GM21367 (cell line): ENCODE measurements around the gene GADD45G.

ENCODE experiments used
- ATAC-seq: cut with Tn5 transposase; IDR thresholded peaks from one replicate; pipeline ENCODE4 v1.9.1; 2021; ENCODE audit not compliant: unreplicated experiment

The GADD45G gene, protein sequence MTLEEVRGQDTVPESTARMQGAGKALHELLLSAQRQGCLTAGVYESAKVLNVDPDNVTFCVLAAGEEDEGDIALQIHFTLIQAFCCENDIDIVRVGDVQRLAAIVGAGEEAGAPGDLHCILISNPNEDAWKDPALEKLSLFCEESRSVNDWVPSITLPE

DNA sequence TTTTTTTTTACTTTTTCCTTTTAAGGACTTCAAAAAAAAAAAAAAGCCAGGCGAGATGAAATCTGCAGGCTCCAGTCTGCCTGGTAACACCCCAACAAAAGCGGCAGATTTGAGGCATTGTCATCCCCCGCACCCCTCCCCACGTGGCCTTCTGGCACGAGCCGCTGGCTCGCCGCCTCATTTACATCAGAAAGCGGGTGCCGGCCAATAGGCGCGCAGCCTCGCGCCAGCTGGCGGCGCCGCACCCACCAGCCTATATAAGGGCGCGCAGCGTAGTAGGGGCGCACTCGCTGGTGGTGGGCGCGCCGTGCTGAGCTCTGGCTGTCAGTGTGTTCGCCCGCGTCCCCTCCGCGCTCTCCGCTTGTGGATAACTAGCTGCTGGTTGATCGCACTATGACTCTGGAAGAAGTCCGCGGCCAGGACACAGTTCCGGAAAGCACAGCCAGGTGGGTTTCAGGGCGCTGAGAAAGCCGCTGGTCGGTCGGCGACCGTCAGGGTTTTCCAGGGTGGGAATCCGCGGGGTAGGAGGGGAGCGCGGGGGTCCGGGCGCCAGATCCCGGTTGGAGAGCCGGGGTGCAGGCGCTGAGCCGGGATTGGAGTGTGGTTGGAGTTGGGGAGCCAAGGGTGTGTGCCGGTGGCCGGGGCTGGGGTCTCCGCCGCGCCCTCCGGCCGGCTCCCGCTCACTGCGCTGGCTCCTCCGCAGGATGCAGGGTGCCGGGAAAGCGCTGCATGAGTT lies at the start of gene GADD45G:
TSS of gene GADD45G (plus strand) at position 284 of the 736 bp plus-strand sequence. CDS start at position 394, 110 bp downstream.
- peak; percentile 41 for ATAC-seq

DNA sequence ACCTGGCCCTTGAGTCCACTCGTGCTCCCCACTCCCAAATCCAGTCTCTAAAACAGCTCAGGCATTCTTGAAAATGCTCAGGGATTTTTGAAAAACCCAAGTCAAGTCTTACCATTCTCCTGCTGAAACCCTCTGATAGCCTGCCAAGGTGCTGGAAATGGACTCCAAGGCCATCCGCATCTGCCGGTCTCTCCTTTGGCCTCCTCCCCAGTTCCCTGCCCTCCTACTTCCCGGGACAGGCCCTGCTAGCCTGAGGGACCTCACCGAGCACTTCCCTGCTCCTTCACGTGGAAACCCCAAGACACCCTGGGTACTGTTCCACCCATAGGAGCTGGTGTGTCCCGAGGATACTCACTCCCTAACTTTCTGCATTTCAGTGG lies 49.8 kb upstream of the GADD45G start:
- no peak for ATAC-seq

GRCh38 chr9:89555451-89556375 lies 49.1 kb upstream of the GADD45G start:
- ATAC-seq, result peak; percentile 34

- no peak for ATAC-seq
Observed at GRCh38 chr9:89558196-89558899, 46.5 kb upstream of the GADD45G start.

DNA sequence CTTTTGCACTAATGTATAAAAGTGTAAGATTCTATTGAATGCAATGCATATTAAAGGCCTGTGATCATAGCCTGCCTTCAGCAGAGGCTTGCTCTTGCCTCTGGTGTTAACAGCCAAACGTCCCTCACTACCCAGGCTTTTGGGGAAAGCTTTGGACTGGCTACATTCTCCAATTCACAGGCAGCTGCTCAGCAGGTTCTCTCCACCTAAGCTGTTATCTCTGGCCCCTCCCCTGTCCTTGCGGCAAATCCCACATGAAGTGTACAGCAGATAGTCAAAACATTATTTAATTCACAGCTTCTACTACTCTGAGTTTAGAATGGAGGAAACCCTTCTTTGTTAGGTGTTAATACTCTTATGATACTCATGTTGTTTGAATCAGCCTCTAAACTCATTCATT lies 45.9 kb upstream of the GADD45G start:
- no peak for ATAC-seq

GRCh38 chr9:89562186-89562814 lies 42.5 kb upstream of the GADD45G start:
- ATAC-seq, result no peak

GRCh38 chr9:89563571-89564345 lies 41.1 kb upstream of the GADD45G start:
- no peak for ATAC-seq

DNA sequence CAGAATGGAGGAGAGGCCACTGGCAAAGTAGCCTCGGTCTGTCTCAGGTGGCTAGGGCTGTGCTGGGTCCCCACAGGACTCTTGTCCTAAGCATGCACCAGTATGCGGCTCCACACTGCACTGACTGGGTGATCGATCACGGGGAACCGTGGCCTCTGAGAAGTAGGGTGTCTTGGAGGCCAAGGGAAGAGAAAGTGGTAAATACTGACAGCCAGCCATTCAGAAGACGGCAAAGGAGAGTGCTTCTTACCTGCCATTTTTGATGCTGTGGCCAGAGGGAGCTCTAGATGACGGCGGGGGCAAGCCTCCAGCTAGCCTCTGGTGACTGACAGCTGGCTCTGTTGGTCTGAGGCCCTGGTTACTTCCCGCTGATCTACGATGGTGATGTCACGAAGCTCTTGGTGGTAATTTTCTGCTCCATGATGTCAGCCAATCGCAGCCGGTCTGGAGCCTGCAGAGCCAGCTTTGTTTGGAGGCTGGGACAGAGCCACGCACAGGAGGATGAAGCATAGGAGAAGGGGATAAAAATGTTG lies 40.4 kb upstream of the GADD45G start:
- no peak for ATAC-seq

DNA sequence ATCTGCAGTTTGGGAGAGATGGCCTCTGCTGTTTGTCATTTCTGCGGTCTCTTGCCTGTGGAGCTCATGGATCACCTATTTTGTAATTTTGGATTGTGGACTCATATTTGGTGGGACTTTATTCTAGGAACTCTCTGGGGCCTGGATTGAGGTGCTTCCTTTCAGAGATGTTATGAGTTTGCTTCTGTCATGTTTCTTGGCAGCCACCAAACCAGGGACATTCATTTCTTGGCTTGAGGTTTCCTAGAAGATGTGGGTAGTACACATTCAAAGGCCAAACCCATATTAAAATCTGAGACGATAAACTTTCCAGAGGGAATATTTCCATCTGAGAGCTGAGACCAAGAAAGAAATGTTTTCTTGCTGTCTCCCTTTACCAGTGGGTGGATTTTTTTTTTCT lies 37.2 kb upstream of the GADD45G start:
- ATAC-seq, result no peak

DNA sequence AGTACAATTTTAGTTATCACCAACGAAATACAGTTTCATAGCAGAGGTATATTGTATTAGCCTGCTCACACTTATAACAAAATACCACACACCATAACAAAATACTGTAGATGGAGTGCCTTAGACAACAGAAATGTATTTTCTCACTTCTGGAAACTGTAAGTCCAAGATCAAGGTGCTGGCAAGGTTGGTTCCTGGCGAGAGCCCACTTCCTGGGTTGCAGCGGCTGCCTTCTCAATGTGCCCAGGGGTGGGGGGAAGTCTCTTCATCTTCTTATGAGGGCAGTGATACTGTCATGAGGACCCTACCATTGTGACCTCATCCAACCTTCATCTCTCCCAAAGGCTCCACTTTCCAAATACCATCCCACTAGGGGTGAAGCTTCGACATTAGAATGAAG lies 30.5 kb upstream of the GADD45G start:
- ATAC-seq, result no peak

GRCh38 chr9:89576404-89576839 lies 28.4 kb upstream of the GADD45G start:
- ATAC-seq, result no peak

DNA sequence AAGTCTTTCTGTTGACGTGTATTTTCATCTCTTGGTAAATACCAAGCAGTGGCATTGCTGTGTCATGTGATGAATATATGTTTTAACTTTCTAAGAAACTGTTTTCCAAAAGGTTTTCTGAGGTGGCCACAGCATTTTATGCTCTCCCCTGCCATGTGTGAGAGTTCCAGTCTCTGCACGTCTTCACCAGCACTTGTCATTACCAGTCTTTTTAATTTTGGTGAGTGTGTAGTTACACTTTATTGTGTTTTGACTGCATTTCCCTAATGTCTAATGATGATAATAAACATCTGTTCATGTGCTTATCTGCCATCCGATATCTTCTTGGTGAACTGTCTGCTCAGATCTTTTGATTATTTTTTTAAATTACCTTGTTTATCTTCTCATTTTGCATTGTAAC lies 27.4 kb upstream of the GADD45G start:
- no peak for ATAC-seq

DNA sequence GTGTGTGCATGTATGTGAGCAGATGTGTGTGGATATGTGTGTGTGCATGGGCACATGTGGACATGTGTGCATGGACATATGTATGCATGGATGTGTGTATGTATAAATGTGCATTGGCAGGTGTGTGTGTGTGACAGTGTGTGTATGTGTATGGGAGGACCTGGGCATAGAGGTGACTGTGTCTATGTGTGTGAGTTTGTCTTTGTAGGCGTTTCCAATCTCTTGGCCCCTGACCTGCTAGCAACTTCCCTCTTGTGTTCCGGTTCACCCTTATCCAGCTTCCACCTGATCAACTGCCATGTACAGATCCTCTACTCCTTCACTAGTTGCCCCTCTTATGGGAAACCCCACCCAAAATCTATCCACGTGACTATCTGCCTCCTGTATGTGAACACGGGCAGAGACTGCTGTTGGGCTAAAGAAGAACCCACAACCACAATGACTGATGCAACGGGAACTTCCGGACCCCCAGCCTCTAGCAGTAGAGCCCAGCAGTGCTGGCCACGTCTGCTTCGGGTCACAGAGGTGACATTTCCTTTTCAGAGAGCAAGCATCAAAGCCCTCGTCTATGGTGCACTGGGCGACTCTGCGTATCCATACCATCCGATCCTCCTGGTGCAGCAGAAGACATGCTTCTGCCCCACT lies 24.9 kb upstream of the GADD45G start:
- no peak for ATAC-seq

DNA sequence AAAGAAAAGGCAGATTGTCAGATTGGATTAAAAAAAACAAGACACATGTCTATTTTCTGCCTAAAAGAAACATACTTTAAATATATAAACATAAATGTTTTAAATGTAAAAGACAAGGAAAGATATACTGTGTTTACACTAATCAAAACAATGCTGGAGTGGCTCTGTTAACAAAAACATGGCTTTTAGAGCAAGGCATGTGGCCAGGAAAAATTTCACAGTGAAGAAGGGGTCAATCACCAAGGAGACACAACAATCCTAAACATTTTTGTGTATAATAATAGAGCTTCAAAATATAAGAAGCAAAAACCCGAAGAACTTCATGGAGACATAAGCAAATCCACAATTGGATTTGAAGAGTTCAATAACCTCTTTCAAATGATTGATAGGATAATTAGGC lies 18.5 kb upstream of the GADD45G start:
- no peak for ATAC-seq

DNA sequence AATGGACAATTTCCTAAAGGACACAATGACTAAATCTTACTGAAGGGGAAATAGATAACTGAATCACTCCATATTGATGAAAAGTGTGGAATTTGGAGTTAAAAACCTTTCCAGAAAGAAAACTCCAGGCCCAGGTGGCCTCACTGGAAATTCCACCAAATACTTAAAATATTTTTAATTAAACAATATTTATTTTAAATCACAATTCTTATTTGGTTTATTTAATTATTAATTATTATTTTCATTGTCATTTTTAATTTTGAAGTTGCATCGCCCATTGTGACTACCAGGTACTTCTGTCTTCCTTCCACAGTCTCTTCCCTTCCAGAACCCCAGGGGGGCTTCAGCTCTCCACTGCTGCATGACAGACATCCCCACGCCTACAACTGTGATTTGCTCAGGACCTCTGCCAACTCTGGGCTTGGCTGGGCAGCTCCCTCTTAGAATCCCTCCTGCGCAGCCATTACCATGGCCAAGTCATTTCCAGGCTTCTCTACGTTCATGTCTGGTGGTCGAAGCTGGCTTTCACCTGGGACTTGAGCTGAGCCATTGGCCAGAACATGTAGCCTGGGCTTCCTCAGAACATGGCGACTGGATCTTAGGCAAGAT lies 16.4 kb upstream of the GADD45G start:
- no peak for ATAC-seq

DNA sequence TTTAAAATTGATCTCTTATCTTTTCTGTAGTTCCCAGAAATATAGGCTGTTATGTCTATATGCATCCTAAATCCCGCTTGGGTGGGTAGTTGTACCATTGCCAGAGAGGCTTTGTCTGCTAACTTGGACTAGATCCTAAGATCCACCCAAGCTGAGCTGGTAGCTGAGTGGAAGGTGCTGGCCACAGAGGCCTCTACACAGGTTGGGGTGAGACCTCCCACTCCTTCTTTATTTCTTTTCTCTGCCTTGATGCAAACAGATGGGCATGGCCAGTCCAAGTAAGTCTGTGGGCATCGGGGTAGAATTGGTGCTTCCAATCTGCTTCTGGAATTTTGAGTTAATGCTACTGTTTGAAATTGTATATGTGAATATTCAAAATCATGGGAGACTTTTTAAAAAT lies 14.4 kb upstream of the GADD45G start:
- ATAC-seq, result no peak

DNA sequence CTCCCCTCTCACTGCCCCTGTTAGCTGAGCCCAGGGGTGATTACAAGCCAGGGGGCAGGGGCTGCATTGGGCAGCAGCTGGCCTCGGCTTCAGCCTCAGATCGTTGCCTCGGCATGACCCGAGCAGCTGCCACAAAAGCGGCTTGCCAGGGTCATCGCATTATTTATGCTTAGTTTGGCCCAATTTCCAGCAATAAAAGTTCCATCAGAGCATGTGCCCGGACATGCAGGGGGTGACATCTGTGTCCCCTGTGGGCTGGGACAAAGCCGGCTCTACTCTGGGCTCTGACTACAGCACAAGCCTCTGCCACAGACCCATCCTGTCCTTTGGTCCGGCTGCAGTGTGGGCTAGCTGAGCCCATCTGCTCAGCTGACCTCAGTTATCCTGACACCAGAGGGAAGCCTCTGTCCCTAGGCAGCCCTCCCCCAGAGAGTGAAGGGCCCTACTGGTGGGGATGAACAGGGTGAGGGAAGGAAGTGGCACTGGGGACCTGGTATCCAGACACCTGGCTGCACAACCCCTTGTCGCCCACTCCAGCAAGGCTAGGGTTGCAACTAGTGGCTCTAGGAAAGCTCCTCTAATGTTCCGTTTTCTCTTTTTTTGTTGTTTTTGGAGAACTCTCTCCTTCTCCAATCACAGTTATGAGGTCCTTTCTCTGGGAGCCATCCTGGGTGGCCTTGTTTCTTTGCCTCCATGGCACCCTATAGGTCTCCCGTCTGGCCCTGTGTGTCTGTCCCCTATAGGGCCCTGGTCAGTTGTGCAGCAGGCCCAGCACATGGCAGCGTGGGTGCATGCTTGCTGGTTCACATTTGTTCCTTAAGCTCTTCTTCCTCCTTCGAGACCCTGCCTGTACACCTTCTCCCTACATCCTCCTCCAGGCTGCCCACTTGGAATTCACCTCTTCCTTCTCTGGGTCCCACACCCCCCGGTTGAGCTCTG lies 13.3 kb upstream of the GADD45G start:
- ATAC-seq, result no peak
